K562 (cell line): ENCODE measurements around the gene C17orf114.

ENCODE experiments used
- CBFB ChIP-seq: sonication (generic); formaldehyde crosslinking; IDR thresholded peaks from 2 replicates; pipeline ENCODE4 v1.4.0; 2020; ENCODE audit warnings: mild to moderate bottlenecking, missing genetic modification reagents
- EP300 ChIP-seq: IDR thresholded peaks from 2 replicates; pipeline ENCODE4 v1.6.1; 2012; ENCODE audit warnings: low read length, improper control_type of control experiment
- FOSL1 ChIP-seq: fragments of 200-800 bp; sonication (Bioruptor generic); conservative IDR thresholded peaks from 2 replicates; pipeline ENCODE4 v1.6.1; 2016; ENCODE audit warnings: missing genetic modification characterization, missing compliant biosample characterization
- MEF2D ChIP-seq: conservative IDR thresholded peaks from 2 replicates; pipeline ENCODE4 v1.6.1; 2016; ENCODE audit warnings: low read depth, missing genetic modification characterization, missing compliant biosample characterization
- MTA3 ChIP-seq: fragments of 450-650 bp; formaldehyde crosslinking; IDR thresholded peaks from 2 replicates; pipeline ENCODE4 v1.6.1; 2017; ENCODE audit warnings: mild to moderate bottlenecking, borderline replicate concordance
- POLR2A ChIP-seq: fragments of 450-650 bp; conservative IDR thresholded peaks from 2 replicates; pipeline ENCODE4 v1.6.1; 2016
- RERE ChIP-seq: sonication (generic); formaldehyde crosslinking; IDR thresholded peaks from 2 replicates; pipeline ENCODE4 v1.8.0; 2023; ENCODE audit warnings: missing genetic modification reagents, mild to moderate bottlenecking, borderline replicate concordance
- TAF1 ChIP-seq: IDR thresholded peaks from 2 replicates; pipeline ENCODE4 v1.6.1; 2011; ENCODE audit warnings: mild to moderate bottlenecking, low read length, moderate library complexity; ENCODE audit not compliant: insufficient read depth, control insufficient read depth, severe bottlenecking; ENCODE audit errors: extremely low read depth
- ZKSCAN3 ChIP-seq: fragments of 250-450 bp; sonication (Bioruptor Pico); IDR thresholded peaks from 2 replicates; pipeline ENCODE4 v1.4.0; 2020
- ZNF224 ChIP-seq: sonication (generic); formaldehyde crosslinking; IDR thresholded peaks from 2 replicates; pipeline ENCODE4 v1.8.0; 2022; ENCODE audit warnings: mild to moderate bottlenecking, missing genetic modification reagents

DNA sequence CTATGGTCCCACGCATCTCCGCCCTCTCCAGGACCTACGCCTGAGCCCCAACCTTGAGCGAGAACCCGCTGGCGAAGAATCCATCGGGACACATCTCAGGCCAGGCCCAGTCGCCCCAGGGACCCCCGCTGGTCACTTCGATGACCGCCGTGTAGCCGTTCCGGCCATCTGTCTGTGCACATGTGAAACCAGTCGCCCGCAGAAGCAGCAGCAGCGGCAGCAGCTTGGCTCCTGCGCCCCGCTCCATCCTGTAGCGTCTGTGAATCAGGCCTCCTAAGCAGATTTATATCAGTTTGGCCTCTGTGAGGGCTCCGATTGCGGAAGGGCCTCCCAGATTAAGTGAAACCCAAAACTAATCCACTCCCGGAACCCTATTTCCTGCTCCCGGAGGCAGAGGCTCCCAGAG is 16.0 kb downstream of the C17orf114 start, which contains the start of gene VMO1:
- no peak for TF ChIP-seq ZKSCAN3 (CRISPR knock-in tag)
- TF ChIP-seq POLR2A = no peak
- no peak for TF ChIP-seq ZNF224 (CRISPR knock-in tag)
- no peak for TF ChIP-seq EP300
- no peak for TF ChIP-seq TAF1
- no peak for TF ChIP-seq RERE (CRISPR knock-in tag)
- no peak for TF ChIP-seq MTA3
- TF ChIP-seq FOSL1 = no peak
- TF ChIP-seq CBFB (CRISPR knock-in tag) = no peak
- TF ChIP-seq MEF2D (tag) = no peak
